Cardiac septum (tissue), 1 donor: ENCODE measurements around the gene APOL3. TPM values are rescaled to one million over a fixed set of nuclear protein-coding genes. Genes with fewer than 3 reads are reported as not detected.
"Not testable (repeated sequence)": the region's sequence is repeated elsewhere in the genome, so short reads cannot be mapped to it uniquely, and the experiment has no call there.

Experiments used
- DNase-seq: peaks from one replicate; pipeline ENCODE4 v3.0.0-alpha.2; 2020; ENCODE audit warnings: low spot score
- intact Hi-C: fragments of 100-400 bp; cut with DNase I; formaldehyde crosslinking; loops from one replicate; pipeline ENCODE4 v1.14.0; 2022
- total RNA-seq: library from RNA; stranded (reverse); fragmentation: NEBNext Ultra II Directional; extraction: Animal tissue kit (Norgen Biotek cat#: 25700); gene quantifications from one replicate; pipeline ENCODE4 v1.2.1, GENCODE V29; 2021
- donor health status: DM: no; HTN: no; CAD: no.

Gene APOL3
- total RNA-seq, 1 donor from 2014 or later: 22.5 TPM

- intact Hi-C loops: loop anchor here (5.0 kb wide), 2 partner anchors 82 to 292 kb away; no protein-coding TSS in a partner anchor
- no peak for DNase-seq
These were observed 34.4 kb upstream of the APOL3 start for GRCh38 chr22:36194971-36195370.

DNA sequence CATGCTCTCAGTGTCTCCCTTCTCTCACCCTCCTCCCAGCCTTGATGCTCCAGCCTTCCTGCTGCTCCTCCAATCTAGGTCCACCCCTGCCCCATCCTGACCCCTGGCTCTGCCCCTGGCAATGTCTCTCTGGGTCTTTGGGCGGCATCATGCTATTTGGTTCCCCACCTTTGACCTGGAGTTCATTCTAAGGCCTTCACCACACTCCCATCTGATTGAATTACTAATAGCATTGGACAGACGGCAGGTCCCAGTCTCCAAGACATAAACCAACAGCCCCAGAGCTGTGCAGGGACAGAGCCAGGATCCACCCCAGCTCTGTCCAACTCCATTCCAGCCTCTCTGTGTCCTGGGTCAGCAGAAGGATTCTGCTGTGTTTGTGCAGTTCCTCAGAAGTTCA lies 33.8 kb upstream of the APOL3 start:
- no peak for DNase-seq
- intact Hi-C loops: loop anchor here (5.0 kb wide), 1 partner anchor 293 kb away; no protein-coding TSS in a partner anchor

GRCh38 chr22:36193577-36193976 lies 33.0 kb upstream of the APOL3 start:
- no peak for DNase-seq
- intact Hi-C loops: loop anchor here (5.0 kb wide), 1 partner anchor 294 kb away; no protein-coding TSS in a partner anchor

- no peak for DNase-seq
- intact Hi-C loops: loop anchor here (5.0 kb wide), 1 partner anchor 294 kb away; no protein-coding TSS in a partner anchor
These were observed 32.6 kb upstream of the APOL3 start for GRCh38 chr22:36193171-36193570.

GRCh38 chr22:36192542-36192941 lies 32.0 kb upstream of the APOL3 start:
- DNase-seq: no peak
- intact Hi-C loops: loop anchor here (5.0 kb wide), 1 partner anchor 295 kb away; no protein-coding TSS in a partner anchor

DNA sequence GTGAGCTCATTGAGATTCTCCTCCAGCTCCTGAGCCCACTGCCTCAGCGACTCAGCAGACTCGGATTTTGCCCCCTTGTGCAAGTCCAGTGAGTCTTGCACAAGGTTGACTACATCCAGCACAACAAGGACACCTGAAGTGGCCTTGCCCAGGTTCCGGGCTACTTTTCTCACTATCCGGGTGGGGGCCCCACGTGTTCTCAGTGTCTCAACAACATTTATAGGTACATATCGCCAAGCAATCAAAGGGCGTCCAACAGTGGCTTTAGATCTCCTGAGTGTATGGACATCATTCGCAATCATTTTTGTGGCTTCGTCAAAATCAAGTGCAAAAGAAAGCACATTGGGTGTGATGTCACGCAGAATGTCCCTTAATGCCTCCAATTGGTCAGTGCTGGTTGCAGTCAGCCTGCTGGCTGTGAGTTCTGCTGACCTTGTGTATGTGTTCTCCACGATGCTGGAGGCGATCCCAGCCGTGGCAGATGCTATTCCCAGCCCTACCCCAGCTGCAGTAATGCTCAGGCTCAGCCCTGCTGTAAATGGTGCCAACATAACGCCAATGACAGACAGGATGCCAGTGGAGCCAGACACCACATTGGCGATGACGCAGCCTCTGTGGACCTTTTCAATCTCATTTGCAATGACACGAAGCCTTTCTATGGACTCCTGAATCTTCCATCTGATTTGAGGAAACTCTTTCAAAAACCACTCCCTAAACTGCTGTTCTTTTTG lies 30.7 kb upstream of the APOL3 start:
- DNase-seq: peak; percentile 86
- intact Hi-C loops: loop anchor here (5.0 kb wide), 1 partner anchor 296 kb away; no protein-coding TSS in a partner anchor

DNA sequence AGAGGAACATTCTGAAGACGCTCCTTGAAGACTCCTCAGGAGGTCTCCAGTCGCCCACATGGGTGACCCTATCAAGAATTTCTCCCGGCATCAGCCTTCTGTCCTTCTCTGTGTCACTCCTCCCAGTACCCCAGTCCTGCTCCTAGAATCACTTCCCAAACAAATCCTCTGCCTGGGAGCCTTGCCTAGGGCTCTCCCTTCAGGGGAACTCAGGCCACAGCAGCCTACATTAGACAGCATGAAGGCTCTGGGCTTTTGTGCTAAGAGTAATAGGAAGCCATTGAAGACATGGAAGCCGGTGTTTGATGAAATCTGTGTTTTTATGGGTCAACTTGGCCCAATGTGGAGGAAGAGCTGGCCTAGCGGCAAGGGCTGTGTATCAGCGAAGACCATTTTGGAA lies 27.3 kb upstream of the APOL3 start:
- intact Hi-C loops, DNase-seq: not testable (repeated sequence)

DNA sequence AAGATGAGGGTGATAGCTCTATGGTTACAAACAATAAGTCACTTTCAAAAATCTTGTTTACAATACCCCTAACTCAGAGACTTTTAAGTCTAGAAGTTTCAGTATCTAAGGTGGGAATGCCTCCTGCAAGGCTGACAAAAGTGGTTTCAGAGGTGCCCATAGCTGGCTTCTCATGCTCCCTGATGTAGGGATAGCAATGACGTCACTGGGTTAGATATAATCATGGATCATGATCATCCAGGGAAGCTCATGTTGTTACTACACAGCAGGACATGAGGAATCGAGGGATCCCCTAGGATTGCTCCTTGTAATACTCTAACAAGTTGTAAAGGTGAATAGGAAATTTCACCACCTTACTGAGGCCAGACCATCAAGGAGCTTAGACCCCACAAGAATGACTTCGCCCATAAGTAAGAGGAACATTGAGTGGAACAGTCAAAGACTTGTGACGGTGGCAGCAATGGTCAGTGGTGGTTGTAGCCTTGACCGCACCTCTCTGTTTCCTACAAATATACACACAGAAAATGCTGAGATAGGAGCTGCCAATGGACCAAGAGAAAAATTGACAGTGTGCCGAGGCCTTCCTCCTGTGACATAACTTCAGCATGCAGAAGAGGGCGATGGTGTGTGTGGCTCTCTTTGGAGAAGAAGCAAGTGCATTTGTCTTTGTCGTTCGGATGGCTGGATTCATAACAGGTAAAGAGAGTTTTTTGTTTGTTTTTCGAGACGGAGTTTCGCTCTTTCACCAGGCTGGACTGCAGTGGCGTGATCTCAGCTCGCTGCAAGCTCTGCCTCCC lies 25.5 kb upstream of the APOL3 start:
- DNase-seq: no peak
- intact Hi-C loops: no loop called here

DNA sequence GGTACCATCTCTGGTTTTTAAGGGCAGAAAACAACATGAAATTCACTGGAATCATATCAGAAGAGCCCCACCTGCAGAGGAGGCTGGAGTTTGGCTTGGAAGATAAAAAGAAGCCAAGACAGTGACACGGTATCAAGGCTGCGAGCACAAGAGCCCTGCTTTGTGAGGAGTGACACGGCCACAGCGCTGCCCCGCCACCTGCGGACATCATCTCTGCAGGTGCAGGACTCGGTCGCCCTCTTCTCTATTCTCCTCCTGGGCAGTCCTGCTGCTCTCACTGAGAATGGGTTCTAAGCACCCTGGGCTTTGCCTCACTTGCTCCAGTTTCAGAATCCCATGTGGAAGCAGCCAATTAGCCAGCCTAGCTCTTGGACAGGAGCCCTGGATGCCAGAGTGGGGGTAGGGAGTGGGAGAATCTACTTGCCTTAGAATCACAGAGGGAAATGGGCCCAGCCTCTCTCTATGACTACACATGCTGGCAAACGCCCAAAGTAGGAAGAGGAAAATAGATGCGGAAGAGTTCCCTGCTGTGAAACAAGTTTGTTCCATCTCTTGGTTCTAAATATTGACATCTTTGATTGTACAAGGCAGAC lies 24.0 kb upstream of the APOL3 start:
- intact Hi-C loops: no loop called here
- no peak for DNase-seq

DNA sequence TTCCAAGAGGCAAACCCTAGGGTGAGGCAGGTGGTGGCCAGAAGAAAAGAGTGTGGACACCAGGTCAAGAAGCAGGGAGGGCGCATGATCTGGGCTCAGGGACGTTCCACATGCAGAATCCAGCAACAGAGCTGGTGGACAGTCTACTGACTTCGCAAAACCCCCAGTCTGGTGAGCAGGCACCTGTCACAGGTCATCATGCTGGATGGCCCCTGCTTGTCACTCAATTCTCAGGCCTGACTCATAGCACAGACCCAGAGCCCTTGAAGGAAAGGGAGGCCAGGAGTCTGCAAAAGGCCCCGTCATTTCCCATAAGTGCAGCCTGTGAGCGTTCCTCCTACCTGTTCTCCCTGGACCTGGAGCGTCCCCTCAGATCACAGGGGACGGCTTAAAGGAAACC lies 22.9 kb upstream of the APOL3 start:
- no peak for DNase-seq
- intact Hi-C loops: no loop called here

DNA sequence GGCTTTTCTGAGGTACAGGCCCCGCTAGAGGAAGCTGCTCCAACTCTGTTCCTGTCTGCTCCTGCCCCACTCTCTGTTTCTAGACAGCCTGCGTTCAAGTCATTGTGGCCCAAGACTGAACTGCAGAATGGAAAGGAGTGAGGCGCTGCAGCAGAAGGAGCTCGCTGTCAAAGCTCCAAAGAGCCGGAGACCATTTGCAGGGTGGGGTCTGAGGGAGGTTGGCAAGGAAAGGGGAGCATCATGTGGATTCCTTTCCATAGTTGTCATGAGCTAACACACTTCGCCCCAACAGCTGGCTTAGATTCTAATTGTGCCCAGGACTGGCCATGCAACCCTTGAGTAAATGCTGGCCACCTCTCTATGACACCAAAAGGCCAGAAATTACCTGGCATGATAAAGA lies 22.3 kb upstream of the APOL3 start:
- intact Hi-C loops: no loop called here
- DNase-seq: no peak

GRCh38 chr22:36182056-36182455 lies 21.5 kb upstream of the APOL3 start:
- no peak for DNase-seq
- intact Hi-C loops: no loop called here

DNA sequence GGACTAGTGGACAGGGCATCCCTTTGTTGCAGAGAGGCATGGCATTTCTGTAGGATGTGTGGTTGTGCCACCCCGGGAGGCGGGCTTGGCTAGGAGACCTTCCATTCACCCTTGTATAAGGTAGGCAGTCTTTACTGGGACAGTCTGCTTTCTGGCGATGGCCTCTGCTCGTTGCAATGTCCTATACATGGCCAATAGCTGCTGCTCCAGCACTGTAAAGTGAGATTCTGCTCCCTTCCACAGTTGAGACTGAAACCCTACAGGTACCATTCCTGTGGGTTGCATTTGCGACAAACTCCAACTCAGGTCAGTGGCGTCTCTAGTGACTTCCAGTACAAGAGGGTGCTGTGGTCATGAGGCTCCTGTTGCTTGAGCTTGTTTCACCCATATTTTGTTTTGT lies 20.4 kb upstream of the APOL3 start:
- intact Hi-C loops: loop anchor here (2.0 kb wide), 1 partner anchor 32 kb away; no protein-coding TSS in a partner anchor

DNA sequence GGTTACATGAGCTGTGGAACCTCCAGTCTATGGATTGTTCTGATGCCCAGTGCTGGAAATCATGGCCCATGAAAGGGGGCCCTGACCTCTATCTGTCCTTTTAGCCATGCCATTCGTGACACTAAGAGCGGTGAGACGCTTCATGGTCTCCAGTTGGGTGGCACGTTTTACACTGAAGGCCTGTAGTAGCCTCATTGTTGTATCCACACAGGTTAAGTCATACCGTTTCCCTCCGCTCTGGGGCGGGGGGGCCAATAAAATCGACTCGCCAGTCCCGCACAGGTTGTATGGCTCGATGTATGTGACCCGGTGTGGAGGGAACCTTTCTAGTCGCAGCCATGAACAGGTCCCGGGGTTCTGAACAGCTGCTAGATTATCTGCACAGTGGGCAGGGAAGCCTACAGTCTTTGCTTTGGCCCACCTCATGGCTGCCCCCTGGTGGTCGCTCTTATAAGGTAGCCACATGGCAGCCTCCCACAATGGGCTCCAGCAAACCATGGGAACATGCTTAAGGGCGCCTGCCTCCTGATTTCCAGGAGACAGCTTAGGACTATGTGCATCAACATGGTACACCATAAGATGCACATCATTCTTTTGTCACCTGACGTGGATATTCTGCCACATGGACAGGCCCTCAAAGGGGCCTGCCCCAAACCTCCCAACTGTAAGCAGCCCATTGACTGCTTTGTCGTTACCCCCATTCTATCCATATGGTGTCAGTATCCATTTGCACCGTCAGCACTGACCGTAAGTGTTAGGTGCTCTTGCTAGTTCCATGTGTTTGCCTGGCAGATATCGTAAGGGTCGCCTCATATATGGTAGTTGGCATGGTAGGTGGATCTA lies 19.7 kb upstream of the APOL3 start:
- DNase-seq: peak; percentile 90
- intact Hi-C loops: loop anchor here (2.0 kb wide), 1 partner anchor 31 kb away; no protein-coding TSS in a partner anchor

More for the DNA sequence above, 20.4 kb upstream of the APOL3 start:
- DNase-seq: no peak

DNA sequence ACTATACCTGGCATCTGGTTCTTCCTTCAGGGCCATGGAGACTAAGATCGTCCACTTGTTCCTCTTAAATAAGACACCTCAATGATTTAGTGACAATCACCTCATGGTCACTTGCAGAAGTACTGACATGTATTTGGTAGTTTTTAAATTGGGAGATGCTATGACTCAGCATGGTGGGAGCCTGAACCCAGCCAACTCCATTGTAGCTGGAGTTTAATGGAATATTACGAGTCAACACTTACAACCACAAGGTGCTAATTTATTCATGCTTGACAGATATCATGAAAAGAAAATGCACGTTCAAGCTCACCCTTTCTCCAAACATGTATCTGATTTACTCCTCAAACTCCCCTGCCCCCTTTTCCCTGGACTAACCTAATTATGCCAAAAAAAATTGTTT lies 16.6 kb upstream of the APOL3 start:
- DNase-seq: no peak
- intact Hi-C loops: no loop called here

- no peak for DNase-seq
- intact Hi-C loops: no loop called here
These were observed 15.3 kb upstream of the APOL3 start for GRCh38 chr22:36175892-36176291.

- intact Hi-C loops: no loop called here
- no peak for DNase-seq
These were observed 11.4 kb upstream of the APOL3 start for GRCh38 chr22:36171941-36172340.

- no peak for DNase-seq
- intact Hi-C loops: no loop called here
These were observed 6.1 kb upstream of the APOL3 start for GRCh38 chr22:36166518-36167220.

DNA sequence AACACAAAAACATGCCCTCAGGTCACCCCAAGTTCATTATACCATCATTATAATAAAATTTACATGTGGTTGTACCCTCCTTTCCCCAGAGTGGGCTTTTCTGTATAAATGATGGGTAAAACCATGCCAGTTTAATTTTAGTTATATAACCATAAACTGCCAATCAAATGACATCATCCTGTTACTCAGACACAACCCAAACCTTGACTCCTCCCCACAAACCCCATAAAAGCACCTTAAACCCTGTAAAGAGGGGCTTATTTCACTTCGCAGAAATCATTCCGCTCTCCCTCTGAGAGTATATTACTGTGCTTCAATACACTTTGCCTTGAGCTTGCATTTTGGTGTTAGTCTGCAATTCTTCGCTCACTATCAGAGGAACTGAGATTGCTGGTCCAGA lies 5.5 kb upstream of the APOL3 start:
- DNase-seq: no peak
- intact Hi-C loops: no loop called here
